ENCODE measurements around the gene ZNF44. TPM values are rescaled to one million over a fixed set of nuclear protein-coding genes. Genes with fewer than 3 reads are reported as not detected.

ZNF44 gene
- total RNA-seq, 1 experiment from 2014 or later: 2.5 TPM

DNA sequence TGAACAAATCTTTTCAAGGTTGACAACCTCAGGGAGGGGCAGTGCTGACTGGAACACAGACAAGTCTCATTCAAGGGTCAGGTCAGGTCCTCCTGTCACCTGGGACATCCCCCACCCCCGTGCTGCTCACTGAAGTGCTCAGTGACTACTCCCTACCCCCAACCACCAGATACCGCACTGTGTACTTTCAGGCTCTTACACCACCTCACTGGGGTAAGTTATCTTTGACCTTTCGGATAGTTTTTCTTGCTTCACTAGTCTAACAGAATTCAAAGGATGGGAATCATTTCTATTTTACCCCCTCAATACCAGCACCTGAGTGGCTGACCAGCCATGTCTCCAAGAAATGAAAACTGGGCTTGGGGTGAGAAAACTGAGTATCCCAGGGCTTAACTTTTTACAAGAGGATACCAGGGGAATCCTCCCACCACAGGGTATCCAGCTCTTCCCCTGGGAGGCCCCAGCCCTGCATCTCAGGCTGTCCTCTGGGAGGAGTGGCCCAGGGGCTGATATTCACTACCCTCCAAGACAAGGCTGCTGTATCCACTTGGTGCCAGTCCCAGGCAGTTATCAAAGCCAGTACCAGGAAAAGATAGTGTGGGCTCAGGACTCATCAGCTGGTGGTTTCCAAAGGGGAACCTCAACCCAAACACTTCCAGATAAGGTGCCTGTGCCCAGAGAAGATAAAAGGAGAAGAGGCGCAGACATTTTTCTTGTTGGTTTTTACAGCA, 36.7 kb upstream of the ZNF44 start:
- ChIA-PET CTCF (no interaction called here), POLR2A (ENCODE audit: low non-redundant PET) (no interaction called here)
- intact Hi-C loops (cut with micrococcal nuclease; ENCODE audit: unreplicated experiment): no loop called here
- no TSS peak for BruUV-seq (replicated peaks)
- Histone ChIP-seq H3K27me3 (replicated peaks; ENCODE audit: insufficient read depth, low read depth, low read length, poor library complexity) (peaks cover 5% of the 10 kb centered on the region), H3K9me3 (ENCODE audit: low read depth, low read length, poor library complexity, severe bottlenecking) (no peaks in the 10 kb centered on the region), H3K4me3 (ENCODE audit: low read depth, low read length, poor library complexity, severe bottlenecking) (no peak overlapping the region), H3K36me3 (ENCODE audit: insufficient read depth, low read length, poor library complexity, severe bottlenecking) (no peaks in the 10 kb centered on the region), H3K27ac (ENCODE audit: low read depth, low read length, poor library complexity, severe bottlenecking) (no peak overlapping the region), H3K4me1 (ENCODE audit: insufficient read depth, low read length, poor library complexity, severe bottlenecking) (no peaks in the 10 kb centered on the region)
- no peak for DNase-seq (ENCODE audit: low spot score)
- no peak for TF ChIP-seq EZH2 (IDR thresholded peaks at IDR 0.05; ENCODE audit: borderline replicate concordance, low read depth, low read length, poor library complexity, severe bottlenecking)
- TF ChIP-seq, protein P1, sequence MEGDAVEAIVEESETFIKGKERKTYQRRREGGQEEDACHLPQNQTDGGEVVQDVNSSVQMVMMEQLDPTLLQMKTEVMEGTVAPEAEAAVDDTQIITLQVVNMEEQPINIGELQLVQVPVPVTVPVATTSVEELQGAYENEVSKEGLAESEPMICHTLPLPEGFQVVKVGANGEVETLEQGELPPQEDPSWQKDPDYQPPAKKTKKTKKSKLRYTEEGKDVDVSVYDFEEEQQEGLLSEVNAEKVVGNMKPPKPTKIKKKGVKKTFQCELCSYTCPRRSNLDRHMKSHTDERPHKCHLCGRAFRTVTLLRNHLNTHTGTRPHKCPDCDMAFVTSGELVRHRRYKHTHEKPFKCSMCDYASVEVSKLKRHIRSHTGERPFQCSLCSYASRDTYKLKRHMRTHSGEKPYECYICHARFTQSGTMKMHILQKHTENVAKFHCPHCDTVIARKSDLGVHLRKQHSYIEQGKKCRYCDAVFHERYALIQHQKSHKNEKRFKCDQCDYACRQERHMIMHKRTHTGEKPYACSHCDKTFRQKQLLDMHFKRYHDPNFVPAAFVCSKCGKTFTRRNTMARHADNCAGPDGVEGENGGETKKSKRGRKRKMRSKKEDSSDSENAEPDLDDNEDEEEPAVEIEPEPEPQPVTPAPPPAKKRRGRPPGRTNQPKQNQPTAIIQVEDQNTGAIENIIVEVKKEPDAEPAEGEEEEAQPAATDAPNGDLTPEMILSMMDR (conservative IDR thresholded peaks at IDR 0.05; ENCODE audit: low read depth, low read length): no peak

DNA sequence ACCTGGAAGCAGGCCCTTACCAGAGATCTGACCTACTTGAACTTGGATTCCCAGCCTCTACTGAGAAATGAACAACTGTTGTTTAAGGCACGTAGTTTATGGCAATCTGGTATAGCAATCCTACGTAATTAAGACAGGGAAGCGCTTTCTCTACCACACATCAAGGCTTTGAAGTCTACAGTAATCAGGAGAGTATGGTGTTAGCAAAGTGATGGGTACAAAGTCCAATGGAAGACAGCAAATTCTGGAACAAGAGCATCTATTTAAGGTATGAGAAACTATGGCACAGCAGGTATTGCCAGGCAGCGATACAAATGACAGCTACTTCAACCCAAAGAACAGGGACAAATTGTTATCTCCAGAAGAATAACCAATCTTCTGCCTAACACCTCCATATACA, 35.7 kb upstream of the ZNF44 start:
- TF ChIP-seq, protein P1 (conservative IDR thresholded peaks at IDR 0.05; ENCODE audit: low read depth, low read length): no peak
- TF ChIP-seq EZH2 (IDR thresholded peaks at IDR 0.05; ENCODE audit: borderline replicate concordance, low read depth, low read length, poor library complexity, severe bottlenecking): no peak
- no peaks in the 10 kb centered on the region for H3K36me3 ChIP-seq (ENCODE audit: insufficient read depth, low read length, poor library complexity, severe bottlenecking)
- no peaks in the 10 kb centered on the region for H3K9me3 ChIP-seq (ENCODE audit: low read depth, low read length, poor library complexity, severe bottlenecking)
- H3K27ac ChIP-seq (ENCODE audit: low read depth, low read length, poor library complexity, severe bottlenecking): no peak overlapping the region
- H3K27me3 ChIP-seq (replicated peaks; ENCODE audit: insufficient read depth, low read depth, low read length, poor library complexity): peaks cover 5% of the 10 kb centered on the region
- H3K4me3 ChIP-seq (ENCODE audit: low read depth, low read length, poor library complexity, severe bottlenecking): no peak overlapping the region
- BruUV-seq (replicated peaks): no TSS peak
- ChIA-PET POLR2A (ENCODE audit: low non-redundant PET) (no interaction called here), CTCF (no interaction called here)
- intact Hi-C loops (cut with micrococcal nuclease; ENCODE audit: unreplicated experiment): no loop called here
- no peak for DNase-seq (ENCODE audit: low spot score)
- no peaks in the 10 kb centered on the region for H3K4me1 ChIP-seq (ENCODE audit: insufficient read depth, low read length, poor library complexity, severe bottlenecking)

DNA sequence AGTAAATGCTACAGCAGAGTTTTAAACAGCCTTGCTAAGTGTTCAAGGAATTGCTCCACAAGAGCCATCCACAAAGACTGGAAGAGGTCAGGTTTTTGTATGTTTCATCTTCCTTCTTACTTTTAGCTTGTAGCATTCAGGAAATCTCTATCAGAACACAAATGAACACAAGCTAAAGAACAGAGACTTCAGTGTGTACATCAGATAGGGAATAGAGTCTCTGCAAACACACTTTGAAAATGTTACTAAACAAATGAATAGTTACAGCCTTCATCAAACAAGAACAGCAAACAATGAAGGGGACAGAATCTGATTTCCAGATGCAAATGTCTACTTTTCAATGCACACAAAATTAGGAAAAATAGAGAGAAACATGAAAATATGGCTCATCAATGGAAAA, 31.0 kb upstream of the ZNF44 start:
- ChIA-PET POLR2A (ENCODE audit: low non-redundant PET) (no interaction called here), CTCF (no interaction called here)
- BruUV-seq (replicated peaks): no TSS peak
- Histone ChIP-seq H3K27me3 (replicated peaks; ENCODE audit: insufficient read depth, low read depth, low read length, poor library complexity) (no peaks in the 10 kb centered on the region), H3K4me1 (ENCODE audit: insufficient read depth, low read length, poor library complexity, severe bottlenecking) (no peaks in the 10 kb centered on the region), H3K27ac (ENCODE audit: low read depth, low read length, poor library complexity, severe bottlenecking) (no peak overlapping the region), H3K9me3 (ENCODE audit: low read depth, low read length, poor library complexity, severe bottlenecking) (peaks cover 7% of the 10 kb centered on the region), H3K4me3 (ENCODE audit: low read depth, low read length, poor library complexity, severe bottlenecking) (no peak overlapping the region), H3K36me3 (ENCODE audit: insufficient read depth, low read length, poor library complexity, severe bottlenecking) (no peaks in the 10 kb centered on the region)
- intact Hi-C loops (cut with micrococcal nuclease; ENCODE audit: unreplicated experiment): no loop called here
- TF ChIP-seq EZH2 (IDR thresholded peaks at IDR 0.05; ENCODE audit: borderline replicate concordance, low read depth, low read length, poor library complexity, severe bottlenecking): no peak
- TF ChIP-seq, protein P1 (conservative IDR thresholded peaks at IDR 0.05; ENCODE audit: low read depth, low read length): no peak
- DNase-seq (ENCODE audit: low spot score): no peak

Data from A673 (cell line).